GM19351 (cell line): Measurements from ENCODE around the gene AKR1E2.
A peak's percentile ranks its signal among the peaks of the same experiment; 100 is the strongest.

Source experiments
- ATAC-seq: cut with Tn5 transposase; IDR thresholded peaks from one replicate; pipeline ENCODE4 v1.9.1; 2021; ENCODE audit warnings: mild to moderate bottlenecking, moderate library complexity; ENCODE audit not compliant: unreplicated experiment

The AKR1E2 gene

DNA sequence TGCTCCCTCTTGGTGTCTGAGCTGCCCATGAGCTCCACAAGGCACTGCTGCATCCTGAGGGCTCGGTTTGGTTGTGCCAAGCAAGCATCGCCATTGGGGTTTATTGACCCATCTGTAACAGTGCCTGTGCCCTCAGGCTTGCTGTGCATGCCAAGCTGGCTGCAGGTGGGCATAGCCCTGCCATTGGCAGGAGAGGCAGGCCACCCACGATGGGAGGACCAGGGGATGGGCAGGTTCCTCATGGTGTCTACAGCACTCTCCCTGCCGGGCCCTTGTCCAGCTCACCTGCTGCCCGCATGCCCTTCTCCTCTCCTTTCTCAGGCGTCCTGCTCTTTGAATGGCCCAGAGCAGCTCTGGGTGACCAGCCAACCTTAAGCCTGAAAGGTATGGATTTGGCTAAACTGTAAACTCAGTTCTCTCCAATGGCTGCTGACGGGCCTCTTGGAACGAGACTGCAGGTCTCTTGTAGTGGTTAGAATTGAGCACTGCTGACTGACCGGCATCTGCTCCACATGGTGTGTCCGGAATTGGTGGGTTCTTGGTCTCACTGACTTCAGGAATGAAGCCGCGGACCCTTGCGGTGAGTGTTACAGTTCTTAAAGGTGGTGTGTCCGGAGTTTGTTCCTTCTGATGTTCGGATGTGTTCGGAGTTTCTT is 17.6 kb downstream of the AKR1E2 start:
- no peak for ATAC-seq

DNA sequence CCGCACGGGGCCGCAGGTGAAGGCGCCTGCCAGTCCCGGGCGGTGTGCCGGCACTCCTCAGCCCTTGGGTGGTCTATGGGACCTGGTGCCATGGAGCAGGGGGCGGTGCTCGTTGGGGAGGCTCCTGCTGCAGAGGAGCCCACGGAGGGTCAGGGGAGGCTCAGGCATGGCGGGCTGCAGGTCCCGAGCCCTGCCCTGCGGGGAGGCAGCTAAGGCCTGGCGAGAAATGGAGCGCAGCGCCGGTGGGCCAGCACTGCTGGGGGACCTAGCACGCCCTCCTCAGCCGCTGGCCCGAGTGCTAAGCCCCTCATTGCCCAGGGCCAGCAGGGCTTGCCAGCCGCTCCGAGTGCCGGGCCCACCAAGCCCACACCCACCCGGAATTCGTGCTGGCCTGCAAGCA is 18.9 kb downstream of the AKR1E2 start:
- ATAC-seq: no peak

DNA sequence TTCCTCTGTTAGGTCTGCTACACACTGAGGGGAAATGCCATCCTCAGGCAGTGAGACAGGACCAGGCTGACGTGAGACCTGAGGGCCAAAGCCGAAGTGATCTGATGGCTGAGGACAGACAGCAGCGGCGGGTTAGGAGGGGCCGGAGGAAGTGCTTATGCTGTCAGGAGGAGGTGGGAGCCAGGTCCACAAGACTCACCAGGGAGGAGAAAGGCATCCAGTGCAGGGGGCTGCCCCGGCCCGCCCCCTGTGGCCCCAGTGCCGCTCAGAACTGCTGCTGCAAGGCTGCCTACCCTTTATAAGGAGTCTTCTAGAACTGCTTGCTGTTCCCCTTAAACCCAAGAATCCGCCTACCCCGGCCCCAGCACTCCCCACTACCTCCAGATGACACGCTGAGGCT is 19.8 kb downstream of the AKR1E2 start:
- ATAC-seq: no peak

DNA sequence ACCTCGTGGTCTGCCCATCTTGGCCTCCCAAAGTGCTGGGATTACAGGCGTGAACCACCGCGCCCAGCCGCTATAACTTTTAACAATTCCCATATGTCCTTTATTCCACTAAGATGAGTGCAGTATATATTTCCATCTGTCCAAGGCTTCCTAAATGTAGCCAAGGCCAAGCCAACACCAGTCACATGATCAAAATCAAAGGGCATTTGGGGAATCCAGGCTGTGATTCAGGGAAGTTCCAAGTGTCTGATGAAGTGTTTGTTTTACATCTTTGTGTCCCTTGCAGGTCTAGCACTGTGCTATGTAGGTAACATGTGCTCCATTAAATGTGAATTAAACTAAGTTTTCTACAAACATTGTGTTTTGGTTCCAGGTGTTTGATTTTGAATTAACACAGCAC is 20.8 kb downstream of the AKR1E2 start:
- ATAC-seq: no peak

DNA sequence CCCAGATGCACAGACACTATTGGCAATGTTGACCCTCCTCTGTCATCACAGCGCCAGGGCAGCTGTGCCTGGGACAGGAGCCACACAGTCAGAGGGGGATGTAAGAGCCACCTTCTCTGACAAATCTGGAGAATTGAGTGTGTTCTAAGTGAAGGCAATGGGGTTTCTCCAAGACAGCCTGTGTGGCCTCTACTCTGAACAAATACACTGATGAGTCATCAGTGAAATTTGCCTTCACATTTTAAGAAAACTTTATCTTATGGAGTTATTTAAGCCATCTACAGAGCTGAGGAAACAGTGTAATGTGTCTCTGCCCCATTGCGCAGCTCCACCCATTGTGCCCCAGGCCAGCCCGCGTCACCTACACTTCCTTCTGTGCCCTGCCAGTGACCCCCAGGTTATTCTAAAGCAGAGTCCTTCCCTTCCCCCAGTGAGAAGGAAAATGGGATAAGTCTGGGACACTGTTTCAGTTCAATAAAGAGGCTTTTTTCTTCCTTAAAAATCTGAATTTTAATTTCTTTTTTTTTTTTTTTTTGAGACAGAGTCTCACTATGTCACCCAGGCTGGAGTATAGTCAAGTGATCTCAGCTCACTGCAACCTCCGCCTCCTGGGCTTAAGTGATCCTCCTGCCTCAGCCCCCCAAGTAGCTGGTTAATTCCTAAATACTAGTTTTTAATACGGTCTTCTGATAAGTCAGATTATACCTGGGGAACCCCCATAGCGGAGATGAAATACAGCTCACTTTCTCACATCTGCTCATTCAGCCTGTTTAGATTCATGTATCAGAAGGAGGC is 21.8 kb downstream of the AKR1E2 start:
- no peak for ATAC-seq

DNA sequence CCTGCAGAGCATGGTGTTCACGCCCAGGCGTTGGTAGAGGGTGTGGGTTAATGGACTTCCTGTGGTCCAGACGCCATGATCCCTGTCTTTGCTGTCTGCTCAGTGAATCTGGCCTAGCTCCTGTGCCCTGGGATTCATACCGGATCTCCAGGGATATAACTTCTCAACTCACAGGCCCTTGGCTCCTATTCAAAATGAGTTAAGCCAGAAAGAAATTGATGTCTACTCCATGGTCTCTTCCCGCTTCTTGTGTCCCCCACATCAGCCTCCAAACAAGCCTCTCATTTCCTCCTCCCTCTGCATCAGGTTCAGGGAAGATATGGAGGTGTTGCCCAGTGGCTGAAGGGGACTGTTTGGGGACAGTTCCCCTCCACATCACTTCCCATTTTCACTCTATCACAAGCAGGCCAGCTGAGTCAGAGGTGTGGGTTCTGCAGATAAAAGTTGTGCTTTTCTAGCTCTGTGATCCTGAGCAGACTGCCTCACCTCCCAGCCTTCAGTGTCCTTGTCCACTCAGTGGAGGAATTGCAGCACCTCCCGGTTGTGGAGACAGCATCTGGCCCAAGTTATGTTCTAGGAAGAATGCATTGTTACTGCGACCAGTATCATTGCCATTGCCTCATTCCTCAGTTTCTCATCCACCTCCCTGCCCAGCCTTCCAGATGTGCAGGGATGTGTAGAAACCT is 22.5 kb downstream of the AKR1E2 start:
- no peak for ATAC-seq

DNA sequence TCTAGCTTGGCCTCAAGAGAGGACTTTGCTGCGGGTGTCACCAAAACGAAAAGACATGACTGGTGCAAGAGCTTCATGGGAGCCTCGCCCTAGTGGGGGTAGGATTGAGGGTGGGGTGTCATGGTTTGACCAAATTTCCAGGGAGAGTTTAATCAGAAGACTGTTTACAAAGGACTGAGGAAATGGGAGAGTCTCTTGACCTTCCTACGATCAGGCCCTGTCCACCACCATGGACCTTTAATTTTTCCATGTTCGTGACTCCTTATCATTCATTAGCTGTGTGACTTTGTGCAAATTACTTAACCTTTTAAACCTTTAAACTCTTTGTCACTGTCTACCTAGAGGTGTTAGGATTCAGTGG is 23.0 kb downstream of the AKR1E2 start:
- no peak for ATAC-seq

DNA sequence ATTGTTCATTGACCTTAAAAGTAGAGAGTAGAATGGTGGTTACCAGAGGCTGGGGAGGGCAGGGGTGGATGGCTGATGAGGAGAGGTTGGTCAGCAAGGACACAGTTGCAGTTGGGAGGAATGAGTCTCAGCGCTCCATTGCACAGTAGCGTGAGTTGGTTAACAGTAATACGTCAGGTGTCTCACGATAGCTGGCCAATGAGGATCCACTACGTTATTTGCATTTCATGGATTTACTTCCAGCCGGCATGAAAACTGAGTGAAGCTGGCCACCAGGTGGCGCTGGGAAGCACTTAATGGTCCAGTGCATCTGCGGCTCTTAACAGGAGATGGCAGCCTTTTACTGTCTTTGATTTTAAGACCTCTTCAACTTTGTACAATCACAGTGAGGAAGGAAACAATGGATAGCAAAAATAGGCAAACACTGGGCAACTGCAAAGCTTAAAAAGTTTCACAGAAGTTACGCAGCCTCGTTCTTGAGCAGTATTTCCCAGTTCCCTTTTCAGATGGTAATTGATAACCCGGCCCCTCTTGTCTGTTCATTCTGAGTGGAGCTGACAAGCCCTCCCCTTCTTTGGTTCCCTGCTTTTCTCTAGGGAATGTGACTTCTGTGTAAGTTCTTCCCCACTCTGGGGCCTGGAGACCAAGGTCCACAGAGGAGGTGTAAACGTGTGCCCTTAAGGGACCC is 23.7 kb downstream of the AKR1E2 start:
- ATAC-seq: peak; percentile 85

DNA sequence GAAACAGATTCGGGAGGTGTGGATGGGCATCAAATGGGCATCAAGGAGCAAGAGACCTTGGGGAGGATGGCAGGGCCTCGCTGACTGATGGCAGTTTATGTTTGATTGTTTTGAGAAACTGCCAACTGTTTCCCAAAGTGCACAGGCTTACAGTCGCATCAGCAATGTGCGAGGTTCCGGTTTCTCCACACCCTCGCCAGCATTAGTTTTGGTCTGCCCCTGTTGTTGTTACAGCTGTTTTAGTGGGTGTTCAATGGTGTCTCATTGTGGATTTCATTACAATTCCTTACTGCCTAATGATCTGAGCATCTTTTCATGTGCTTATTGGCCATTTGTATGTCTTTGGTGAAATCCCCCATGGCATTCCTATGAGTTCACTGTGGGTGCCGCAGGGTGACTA is 24.4 kb downstream of the AKR1E2 start:
- ATAC-seq: no peak

DNA sequence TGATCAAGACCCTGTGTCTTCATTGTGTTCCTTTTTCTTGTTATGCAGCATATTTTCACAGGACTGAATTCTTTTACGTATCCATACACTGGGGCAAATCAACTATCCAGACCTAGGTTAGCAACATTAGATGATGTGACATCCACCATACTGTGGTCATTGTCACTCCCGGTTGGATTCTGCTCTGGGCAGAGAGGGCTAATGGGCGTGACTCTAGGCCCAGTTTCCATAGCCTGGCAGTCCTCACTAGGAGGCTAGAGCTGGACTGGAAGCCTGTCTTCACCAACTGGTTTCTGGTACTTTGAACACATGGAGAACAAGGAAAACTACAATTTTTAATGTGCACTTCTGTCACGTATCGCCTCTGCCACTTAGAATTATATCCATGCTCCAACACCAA is 25.2 kb downstream of the AKR1E2 start:
- ATAC-seq: no peak

DNA sequence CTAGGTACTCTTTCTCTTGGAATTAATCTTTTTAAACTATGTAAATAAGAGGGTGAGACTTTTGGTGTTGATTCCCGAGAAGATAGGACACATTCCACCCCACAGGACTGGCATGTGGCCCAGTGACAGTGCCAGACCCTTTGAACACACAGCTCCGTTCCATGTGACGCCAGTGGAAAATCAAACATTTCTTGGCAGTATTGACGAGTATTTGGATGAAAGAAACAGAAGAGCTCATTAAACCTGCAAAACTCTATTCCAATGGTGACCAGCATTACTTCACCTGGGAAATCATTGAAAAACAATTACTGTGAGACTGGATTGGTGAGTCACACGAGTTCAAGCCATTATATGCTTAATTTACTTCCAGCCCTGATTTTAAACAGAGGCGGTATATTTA is 25.8 kb downstream of the AKR1E2 start:
- ATAC-seq: no peak

DNA sequence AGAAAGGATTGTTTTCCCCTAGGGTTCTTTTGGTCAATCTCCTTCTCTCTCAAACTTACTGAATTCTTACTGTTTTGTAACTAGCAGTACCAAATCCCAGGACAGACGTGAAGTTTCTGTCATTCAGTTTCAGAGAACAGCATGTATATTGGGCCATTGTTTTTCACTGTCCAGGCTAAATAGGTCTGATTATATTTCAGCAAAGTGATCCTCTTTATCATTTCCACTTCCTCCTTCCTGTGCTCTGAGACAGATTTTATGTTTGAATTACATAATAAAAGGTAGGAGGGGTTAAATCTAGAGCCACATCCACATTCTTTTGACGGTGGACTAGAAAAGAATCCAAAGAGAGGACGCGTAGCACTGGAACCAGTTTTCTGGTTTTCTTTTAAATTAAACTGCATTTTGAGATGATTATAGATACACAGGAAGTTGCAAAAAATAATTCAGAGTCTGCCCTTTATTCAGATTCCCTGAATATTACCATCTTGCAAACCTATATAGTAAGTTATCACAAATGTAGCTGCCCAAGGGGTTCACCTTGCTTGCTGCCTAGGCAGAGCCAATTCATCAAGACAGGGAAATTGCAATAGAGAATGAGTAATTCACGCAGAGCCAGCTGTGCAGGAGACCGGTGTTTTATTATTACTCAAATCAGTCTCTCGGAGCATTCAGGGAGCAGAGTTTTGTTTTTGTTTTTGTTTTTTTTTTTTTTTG is 40.1 kb downstream of the AKR1E2 start:
- no peak for ATAC-seq

DNA sequence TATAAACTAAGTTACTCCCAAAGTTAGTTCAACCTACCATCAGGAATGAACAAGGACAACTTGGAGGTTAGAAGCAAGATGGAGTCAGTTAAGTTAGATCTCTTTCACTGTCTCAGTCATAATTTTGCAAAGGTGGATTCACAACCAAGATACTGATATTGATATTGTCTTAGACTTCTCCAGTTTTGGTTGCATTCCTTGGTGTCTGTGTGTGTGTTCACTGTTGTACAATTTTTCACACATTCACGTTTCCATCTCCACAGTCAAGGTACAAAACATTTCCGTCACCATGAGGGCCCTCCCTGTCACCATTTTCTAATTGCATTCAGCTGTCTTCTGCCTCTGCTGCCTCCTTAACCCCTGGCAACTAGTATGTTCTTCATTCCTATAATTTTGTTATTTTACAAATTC is 41.1 kb downstream of the AKR1E2 start:
- no peak for ATAC-seq

DNA sequence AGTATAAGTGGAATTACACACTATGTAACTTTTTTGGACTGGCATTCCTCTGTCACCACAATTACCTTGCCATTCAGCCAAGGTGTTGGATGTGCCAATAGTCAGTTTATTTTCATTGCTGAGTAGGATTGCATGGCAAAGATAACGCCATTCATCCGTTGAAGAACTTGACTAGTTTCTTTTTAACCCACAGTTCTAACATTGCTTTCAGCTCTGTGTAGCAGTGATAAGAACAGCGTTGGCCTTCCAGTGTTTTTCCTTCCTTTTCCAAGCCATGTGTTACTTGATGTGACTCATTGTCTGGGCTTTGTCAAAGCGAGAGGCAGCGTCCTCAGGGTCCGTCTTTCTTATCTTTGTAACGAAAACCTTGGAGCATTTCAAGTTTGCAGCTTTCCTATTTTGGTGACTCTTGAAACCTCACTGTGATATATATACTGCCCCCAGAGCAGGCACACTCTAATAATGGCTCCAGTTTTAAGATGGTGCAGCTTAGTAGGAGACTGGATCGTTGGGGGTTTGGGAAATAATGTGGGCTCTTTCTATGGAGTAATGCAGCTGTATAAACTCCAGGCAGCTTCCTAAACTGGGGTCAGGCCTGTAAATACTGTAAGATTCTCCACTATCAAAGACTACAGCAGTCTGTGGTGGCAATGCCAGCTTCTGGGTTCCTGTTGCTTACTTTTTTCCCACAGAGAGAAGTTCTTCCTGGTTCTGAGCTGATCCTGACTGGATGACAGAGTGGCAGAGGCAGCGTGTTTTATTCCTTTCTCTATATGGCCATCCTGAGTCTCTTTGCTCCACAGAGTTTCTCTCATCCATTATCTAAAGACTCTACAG is 41.7 kb downstream of the AKR1E2 start:
- ATAC-seq: no peak

DNA sequence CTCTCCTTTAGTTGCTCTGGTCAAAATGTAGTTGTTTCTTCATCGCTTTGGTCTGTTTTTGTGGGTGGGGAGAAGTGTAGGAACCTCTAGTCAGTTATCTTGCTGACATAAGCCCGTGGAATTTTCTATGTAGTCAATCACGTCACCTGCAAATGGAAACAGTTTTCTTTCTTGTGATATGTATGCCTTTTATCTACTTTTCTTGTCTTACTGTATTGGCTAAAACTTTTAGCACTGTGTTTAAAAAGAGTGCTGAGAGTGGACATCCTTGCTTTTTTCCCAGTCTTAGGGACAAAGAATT is 42.3 kb downstream of the AKR1E2 start:
- ATAC-seq: no peak

DNA sequence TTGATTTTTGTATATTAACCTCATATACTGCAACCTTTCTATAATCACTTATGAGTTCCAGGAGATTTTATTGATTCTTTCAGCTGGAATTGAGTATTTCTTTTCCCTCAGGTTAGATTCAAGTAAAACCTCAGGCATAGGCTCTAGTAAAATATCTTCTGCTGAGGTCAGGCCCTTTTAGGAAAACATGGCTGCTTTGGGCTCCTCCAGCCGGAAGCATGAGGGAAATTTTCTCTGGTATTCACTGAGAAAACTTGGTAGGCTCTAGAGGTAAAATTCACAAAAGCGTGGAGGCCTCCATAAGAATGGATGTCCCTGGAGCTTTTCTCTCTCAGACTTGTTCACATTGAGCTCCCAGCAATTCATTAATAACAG is 56.7 kb downstream of the AKR1E2 start:
- no peak for ATAC-seq

DNA sequence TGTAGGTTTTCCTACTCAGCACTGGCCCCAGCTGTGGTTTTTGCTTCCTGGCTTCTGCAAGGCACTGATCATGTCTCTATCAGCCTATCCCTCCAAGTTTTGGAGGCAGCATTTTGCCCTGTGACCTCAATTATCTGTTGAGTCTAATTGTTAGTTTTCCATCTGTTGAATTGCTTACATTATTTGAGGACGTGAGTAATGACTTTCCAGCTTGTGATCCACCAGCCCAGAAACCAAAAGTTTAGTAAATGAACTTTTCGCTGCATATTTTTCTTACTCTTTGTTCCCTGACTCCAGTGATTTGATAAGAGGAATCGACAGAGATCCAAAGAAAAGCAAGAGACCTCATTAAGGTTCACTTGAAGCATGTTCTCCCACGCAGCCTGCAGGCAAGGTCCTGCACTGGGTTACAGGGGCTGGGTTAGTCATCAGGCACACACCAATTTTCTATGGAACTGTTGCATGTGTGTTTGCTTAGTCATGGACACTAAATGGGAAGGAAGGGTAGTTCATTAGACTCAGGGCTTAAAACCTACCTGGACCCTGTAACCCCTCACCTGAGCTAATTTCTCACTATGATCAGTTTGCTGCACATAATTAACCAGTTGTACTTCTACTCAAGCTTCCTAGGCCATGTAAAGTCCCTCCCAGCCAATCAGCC is 57.2 kb downstream of the AKR1E2 start:
- ATAC-seq: no peak

DNA sequence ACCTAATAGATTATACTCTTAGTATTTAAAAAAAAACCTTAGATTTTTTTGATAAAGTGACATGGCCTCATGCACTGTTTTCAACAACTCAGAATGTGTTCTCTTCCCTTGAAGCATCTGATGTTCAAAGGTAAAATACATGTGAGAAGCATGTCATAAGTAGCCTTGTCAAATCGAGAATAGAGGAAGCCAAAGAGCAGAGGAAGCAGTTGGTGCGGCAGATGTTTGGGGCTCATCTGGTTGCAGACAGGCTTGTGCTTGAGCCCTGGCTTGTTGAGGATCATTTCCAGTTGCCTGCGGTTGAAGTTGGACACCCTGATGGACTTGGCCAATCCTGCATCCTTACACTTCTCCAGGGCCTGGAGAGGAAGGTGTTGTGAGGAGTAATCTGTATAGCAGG is 59.2 kb downstream of the AKR1E2 start:
- no peak for ATAC-seq

DNA sequence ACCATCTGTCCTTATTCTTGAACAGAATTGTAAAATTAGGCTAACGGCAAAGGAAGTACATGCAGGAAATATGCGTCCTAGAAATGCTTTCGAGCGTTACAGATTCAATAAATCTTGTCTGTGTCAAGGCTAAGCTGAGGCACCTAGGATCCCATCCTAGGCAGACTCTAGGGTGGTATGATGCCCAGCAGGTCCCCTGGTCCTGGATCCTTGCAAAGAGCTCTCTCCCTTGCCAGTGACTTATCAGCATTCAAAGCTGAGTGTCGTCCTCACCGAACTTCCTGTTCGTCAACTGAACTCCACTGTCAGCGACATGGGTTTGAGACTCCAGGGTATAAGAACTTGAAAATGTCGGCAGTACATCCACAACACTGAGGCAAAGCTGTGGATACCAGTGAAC is 61.5 kb downstream of the AKR1E2 start:
- no peak for ATAC-seq

DNA sequence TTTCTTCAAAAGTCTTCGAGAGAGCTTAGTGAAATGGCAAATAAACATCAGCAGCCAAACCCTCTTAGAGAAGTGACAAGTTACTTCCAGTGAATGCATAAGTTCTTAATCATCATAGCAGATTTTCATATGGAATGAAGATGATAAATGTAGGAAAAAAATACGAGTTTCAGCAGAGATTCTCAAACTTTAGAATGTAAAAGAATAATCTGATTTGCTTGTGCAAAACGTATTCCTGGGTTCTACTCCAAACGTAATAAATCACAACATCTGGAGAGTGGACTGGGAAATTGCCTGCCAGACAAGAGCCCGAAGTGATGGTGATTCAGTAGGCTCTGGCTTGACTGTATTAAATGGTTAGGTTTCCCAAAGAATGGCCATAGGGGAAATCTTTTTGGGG is 62.2 kb downstream of the AKR1E2 start:
- no peak for ATAC-seq
